Erythroblast (primary cell): ENCODE data around the gene CFAP100.

Experiments
- GATA1 ChIP-seq: IDR thresholded peaks from 2 replicates; pipeline ENCODE4 v1.6.1; 2011; ENCODE audit warnings: low read depth, mild to moderate bottlenecking, control low read depth, low read length, moderate library complexity
- POLR2A ChIP-seq: IDR thresholded peaks from 2 replicates; pipeline ENCODE4 v1.6.1; 2011; ENCODE audit warnings: mild to moderate bottlenecking, low read length

DNA sequence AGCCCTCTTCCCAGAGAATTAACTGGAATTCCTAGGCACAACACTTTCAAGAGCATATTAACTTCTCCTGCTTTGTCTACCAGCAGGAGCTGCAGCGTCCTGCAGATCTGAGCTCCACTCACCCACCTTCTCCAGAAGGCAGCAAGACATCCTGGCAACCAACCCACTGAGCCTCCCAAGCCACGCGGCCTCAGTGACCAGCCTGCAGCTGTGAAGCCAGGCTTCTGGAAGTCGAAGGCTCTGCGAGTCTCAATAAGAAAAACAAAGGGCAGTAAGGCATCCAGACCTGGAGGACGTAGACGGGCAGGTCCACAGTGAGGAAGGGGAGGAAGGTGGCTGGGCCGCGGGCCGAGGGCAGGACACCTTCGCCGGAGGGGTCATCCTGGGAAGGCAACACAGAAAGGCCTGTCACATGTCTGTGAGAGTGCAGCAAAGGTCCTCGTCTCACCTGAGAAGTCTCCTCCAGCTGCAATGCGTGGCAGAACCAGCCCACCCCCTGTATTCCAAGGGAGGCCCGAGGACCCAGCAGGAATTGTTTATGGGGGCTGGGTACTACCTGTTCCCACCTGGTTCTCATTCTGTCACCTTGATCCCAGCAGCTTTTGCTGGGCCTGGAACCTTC, 44.7 kb downstream of the CFAP100 start:
- TF ChIP-seq POLR2A (no peak), GATA1 (no peak)
